HEK293T (cell line): ENCODE data around the gene HECTD1.
A peak's percentile ranks its signal among the peaks of the same experiment; 100 is the strongest.

Experiments
- CTCF ChIA-PET: fragments of 350-600 bp; formaldehyde crosslinking; extraction: SDS; loops from one replicate; lab custom pipeline; 2021; ENCODE audit warnings: antibody characterized with exemption, inconsistent platforms; lab: Yijun Ruan, JAX
- POLR2A ChIA-PET: fragments of 350-600 bp; formaldehyde crosslinking; extraction: SDS; loops from one replicate; lab custom pipeline; 2020; ENCODE audit warnings: antibody characterized with exemption, inconsistent platforms; lab: Yijun Ruan, JAX
- DNase-seq: peaks from one replicate; pipeline ENCODE4 v3.0.0; 2012; ENCODE audit warnings: mixed read lengths; ENCODE audit errors: extremely low spot score
- ARNT ChIP-seq: fragments of 450-650 bp; IDR thresholded peaks from 2 replicates; pipeline ENCODE4 v1.6.1; 2017; ENCODE audit warnings: mild to moderate bottlenecking
- BHLHE40 ChIP-seq: fragments of 450-650 bp; IDR thresholded peaks from 2 replicates; pipeline ENCODE4 v1.6.1; 2016; ENCODE audit warnings: mild to moderate bottlenecking, moderate library complexity, borderline replicate concordance
- CTBP1 ChIP-seq: fragments of 450-650 bp; IDR thresholded peaks from 2 replicates; pipeline ENCODE4 v1.6.1; 2016; ENCODE audit warnings: borderline replicate concordance
- ELF4 ChIP-seq: fragments of 450-650 bp; IDR thresholded peaks from 2 replicates; pipeline ENCODE4 v1.6.1; 2017; ENCODE audit warnings: antibody characterized with exemption
- FOXA1 ChIP-seq: fragments of 450-650 bp; IDR thresholded peaks from 2 replicates; pipeline ENCODE4 v1.6.1; 2016; ENCODE audit warnings: mild to moderate bottlenecking
- FOXK2 ChIP-seq: fragments of 450-650 bp; IDR thresholded peaks from 2 replicates; pipeline ENCODE4 v1.6.1; 2016; ENCODE audit warnings: mild to moderate bottlenecking
- FOXM1 ChIP-seq: fragments of 450-650 bp; IDR thresholded peaks from 2 replicates; pipeline ENCODE4 v1.6.1; 2017; ENCODE audit warnings: mild to moderate bottlenecking, borderline replicate concordance
- HDGF ChIP-seq: fragments of 450-650 bp; IDR thresholded peaks from 2 replicates; pipeline ENCODE4 v1.6.1; 2017; ENCODE audit warnings: antibody characterized with exemption, borderline replicate concordance
- L3MBTL2 ChIP-seq: fragments of 450-650 bp; conservative IDR thresholded peaks from 2 replicates; pipeline ENCODE4 v1.6.1; 2016; ENCODE audit warnings: mild to moderate bottlenecking
- LEF1 ChIP-seq: fragments of 450-650 bp; IDR thresholded peaks from 2 replicates; pipeline ENCODE4 v1.6.1; 2017; ENCODE audit warnings: mild to moderate bottlenecking, borderline replicate concordance
- NFRKB ChIP-seq: fragments of 450-650 bp; IDR thresholded peaks from 2 replicates; pipeline ENCODE4 v1.6.1; 2016; ENCODE audit warnings: mild to moderate bottlenecking, moderate library complexity
- PKNOX1 ChIP-seq: fragments of 450-650 bp; IDR thresholded peaks from 2 replicates; pipeline ENCODE4 v1.6.1; 2016
- SP1 ChIP-seq: fragments of 450-650 bp; IDR thresholded peaks from 2 replicates; pipeline ENCODE4 v1.6.1; 2017
- SUZ12 ChIP-seq: fragments of 450-650 bp; IDR thresholded peaks from 2 replicates; pipeline ENCODE4 v1.6.1; 2016; ENCODE audit warnings: mild to moderate bottlenecking
- TARDBP ChIP-seq: fragments of 450-650 bp; IDR thresholded peaks from 2 replicates; pipeline ENCODE4 v1.6.1; 2016
- ZNF384 ChIP-seq: fragments of 450-650 bp; IDR thresholded peaks from 2 replicates; pipeline ENCODE4 v1.6.1; 2016

Gene HECTD1

DNA sequence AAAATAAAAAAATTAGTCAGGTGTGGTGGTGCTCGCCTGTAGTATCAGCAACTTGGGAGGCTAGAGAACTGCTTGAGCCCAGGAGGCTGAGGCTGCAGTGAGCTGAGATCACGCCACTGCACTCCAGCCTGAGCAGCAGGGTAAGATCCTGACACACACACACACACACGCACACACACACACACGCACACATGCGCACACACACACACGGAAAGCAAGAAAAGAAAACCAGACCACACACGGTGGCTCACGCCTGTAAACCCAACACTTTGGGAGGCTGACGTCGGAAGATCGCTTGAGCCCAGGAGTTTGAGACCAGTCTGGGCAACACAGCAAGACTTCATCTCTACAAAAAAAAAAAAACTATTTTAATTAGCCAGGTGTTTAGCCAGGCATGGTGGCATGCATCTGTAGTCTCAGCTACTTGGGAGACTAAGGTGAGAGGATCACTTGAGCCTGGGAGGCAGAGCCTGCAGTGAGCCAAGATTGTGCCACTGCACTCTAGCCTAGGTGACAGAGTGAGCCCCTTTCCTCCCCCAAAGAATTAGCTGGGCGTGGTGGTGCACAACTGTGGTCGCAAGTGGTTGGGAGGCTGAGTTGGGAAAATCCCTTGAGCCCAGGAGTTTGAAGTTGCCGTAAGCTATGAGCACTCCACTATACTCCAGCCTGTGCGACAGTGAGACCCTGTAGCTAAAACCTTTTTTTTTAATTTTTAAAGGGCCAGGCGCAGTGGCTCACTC, 44.5 kb downstream of the HECTD1 start:
- ChIA-PET POLR2A (no interaction called here), CTCF (interaction anchor here (0.6 kb wide), 1 partner anchor 181 kb away, joined by 3 read pairs; no protein-coding TSS in a partner anchor)
- no peak for DNase-seq
- no peak for TF ChIP-seq ZNF384
- no peak for TF ChIP-seq FOXK2
- no peak for TF ChIP-seq ARNT
- TF ChIP-seq ELF4 = no peak
- no peak for TF ChIP-seq FOXA1
- TF ChIP-seq TARDBP = no peak
- TF ChIP-seq CTBP1 = no peak
- TF ChIP-seq BHLHE40 = no peak
- no peak for TF ChIP-seq HDGF
- no peak for TF ChIP-seq FOXM1
- no peak for TF ChIP-seq L3MBTL2

DNA sequence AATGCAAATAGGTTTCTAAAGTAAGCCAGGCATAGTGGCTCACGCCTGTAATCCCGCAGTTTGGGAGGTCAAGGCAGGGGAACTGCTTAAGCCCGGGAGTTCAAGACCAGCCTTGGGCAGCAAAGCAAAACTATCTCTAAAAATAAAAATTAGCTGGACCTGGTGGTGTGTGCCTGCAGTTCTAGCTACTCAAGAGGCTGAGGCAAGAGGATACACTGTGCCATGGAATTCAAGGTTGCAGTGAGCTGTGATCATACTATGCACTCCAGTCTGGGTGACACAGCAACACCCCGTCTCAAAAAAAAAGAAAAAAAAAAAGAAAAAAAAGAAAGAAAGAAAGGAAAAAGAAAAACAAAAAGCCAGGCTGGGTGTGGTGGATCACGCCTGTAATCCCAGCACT, 46.3 kb downstream of the HECTD1 start:
- ChIA-PET POLR2A (no interaction called here), CTCF (no interaction called here)
- DNase-seq = no peak
- TF ChIP-seq ELF4 (no peak), FOXM1 (no peak), ARNT (no peak), CTBP1 (no peak), FOXK2 (no peak), NFRKB (no peak), L3MBTL2 (no peak), ZNF384 (no peak)

GRCh38 chr14:31159682-31160296, 47.8 kb downstream of the HECTD1 start:
- no peak for DNase-seq
- TF ChIP-seq PKNOX1 = peak; percentile 33; the same call in 1 of the 2 replicates
- TF ChIP-seq SP1 = no peak
- POLR2A ChIA-PET = no interaction called here
- CTCF ChIA-PET = no interaction called here

DNA sequence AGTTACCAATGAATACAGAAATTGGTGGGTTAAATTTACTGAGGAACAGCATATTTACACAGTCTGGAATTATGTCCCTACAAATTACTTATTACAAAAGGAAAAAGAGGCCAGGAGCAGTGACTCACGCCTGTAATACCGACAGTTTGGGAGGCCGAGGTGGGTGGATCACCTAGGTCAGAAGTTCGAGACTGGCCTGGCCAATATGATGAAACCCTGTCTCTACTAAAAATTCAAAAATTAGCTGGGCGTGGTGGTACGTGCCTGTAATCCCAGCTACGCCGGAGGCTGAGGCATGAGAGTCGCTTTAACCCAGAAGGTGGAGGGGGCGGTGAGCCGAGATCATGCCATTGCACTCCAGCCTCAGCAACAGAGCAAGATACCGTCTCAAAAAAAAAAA, 52.6 kb downstream of the HECTD1 start:
- CTCF ChIA-PET = no interaction called here
- TF ChIP-seq ARNT (no peak), LEF1 (no peak)
- POLR2A ChIA-PET = no interaction called here
- DNase-seq = no peak

DNA sequence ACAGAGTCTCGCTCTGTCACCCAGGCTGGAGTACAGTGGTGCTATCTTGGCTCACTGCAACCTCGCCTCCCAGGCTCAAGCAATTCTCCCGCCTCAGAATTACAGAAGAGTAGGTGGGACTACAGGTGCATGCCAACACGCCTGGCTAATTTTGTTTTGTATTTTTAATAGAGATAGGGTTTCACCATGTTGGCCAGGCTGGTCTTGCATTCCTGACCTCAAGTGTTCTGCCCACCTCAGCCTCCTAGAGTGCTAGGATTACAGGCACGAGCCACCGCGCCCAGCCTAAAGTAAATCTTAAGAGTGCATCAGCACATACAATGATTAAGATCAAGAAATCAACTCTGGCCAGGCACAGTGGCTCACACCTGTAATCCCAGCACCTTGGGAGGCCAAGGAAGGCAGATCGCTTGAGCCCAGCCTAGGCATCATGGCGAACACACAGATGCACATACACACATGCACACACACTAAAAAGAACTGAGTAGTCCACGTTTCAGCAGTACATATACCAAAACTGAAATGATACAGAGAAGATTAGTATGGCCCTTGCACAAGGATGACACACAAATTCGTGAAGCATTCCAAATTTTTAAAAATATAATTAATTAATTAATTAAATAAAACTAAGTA, 65.0 kb downstream of the HECTD1 start:
- TF ChIP-seq ARNT = no peak
- no peak for TF ChIP-seq HDGF
- no peak for TF ChIP-seq NFRKB
- TF ChIP-seq TARDBP = no peak
- POLR2A ChIA-PET = no interaction called here
- CTCF ChIA-PET = no interaction called here
- no peak for DNase-seq

DNA sequence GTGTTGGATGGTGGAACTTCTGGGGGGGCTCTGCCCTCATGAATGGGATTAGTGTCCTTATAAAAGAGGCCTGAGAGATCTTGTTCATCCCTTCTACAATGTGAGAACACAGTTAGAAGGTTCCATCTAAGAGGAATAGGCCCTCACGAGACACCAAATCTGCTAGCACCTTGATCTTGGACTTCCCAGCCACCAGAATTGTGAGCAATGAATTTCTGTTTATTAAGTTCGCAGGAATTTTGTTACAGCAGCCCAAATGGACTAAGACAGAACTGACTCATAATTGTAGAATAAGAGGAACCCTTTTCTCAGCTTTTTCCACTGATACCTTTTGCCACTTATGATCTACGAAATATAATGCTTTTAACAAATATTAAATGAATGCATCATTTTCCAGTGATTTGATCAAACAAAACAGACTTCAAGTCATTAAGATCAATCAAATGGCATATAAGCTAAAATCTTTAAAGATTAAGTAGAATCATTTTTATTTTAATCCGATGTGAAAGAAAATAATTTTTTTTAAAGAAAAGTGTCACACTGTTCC, 68.2 kb downstream of the HECTD1 start:
- ChIA-PET POLR2A (no interaction called here), CTCF (no interaction called here)
- TF ChIP-seq HDGF (no peak), BHLHE40 (no peak), ZNF384 (no peak)
- DNase-seq = no peak

DNA sequence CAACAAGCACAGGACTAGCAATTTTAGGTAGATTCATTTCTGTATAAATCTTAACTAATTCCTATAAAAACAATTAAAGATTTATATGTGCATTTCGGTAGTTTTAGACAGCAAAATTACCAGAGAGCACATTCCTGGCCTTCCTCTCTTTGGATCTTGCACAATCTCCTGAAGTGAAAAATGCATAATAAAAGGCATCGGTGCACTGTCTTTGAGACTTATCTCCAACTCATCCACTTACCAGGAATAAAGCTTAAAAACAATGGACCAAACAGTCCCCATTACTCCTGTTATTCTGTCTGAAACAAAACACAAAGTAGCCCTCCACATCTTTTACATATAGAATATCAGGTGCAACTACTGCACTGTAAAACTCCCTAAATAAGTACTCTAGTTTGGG, 69.3 kb downstream of the HECTD1 start:
- no peak for DNase-seq
- ChIA-PET CTCF (interaction anchor here (0.6 kb wide), 1 partner anchor 83 kb away, joined by 3 read pairs; no protein-coding TSS in a partner anchor), POLR2A (no interaction called here)
- TF ChIP-seq PKNOX1 = no peak
- TF ChIP-seq BHLHE40 = no peak
- no peak for TF ChIP-seq ARNT
- no peak for TF ChIP-seq SUZ12
- no peak for TF ChIP-seq FOXK2
- TF ChIP-seq NFRKB = no peak
- no peak for TF ChIP-seq ZNF384
- TF ChIP-seq HDGF = no peak
- TF ChIP-seq CTBP1 = no peak
- TF ChIP-seq L3MBTL2 = no peak
- TF ChIP-seq FOXM1 = no peak
- no peak for TF ChIP-seq SP1
- TF ChIP-seq ELF4 = no peak
- TF ChIP-seq LEF1 = no peak
